H1 (cell line): ENCODE measurements around the gene FADS2. TPM values are rescaled to one million over a fixed set of nuclear protein-coding genes. Genes with fewer than 3 reads are reported as not detected.
A peak's percentile ranks its signal among the peaks of the same experiment; 100 is the strongest.

Experiments used
- BACH1 ChIP-seq: IDR thresholded peaks from 2 replicates; pipeline ENCODE4 v1.6.1; 2012; ENCODE audit warnings: low read length, improper control_type of control experiment
- BCL11A ChIP-seq, 2 experiments: IDR thresholded peaks; one replicate each; pipeline ENCODE4 v1.6.1; 2011; ENCODE audit warnings: low read depth in 2 of 2, low read length in 2 of 2, mild to moderate bottlenecking in 2 of 2
- CEBPB ChIP-seq: IDR thresholded peaks from 2 replicates; pipeline ENCODE4 v1.6.1; 2012; ENCODE audit warnings: low read depth, low read length
- CHD1 ChIP-seq: IDR thresholded peaks from 2 replicates; pipeline ENCODE4 v1.6.1; 2012; ENCODE audit warnings: low read depth, low read length, improper control_type of control experiment
- CTBP2 ChIP-seq: IDR thresholded peaks from 2 replicates; pipeline ENCODE4 v1.7.0; 2011; ENCODE audit warnings: borderline replicate concordance, mild to moderate bottlenecking, moderate library complexity, mixed read lengths, low read length; ENCODE audit not compliant: insufficient read depth, insufficient read length
- EGR1 ChIP-seq: IDR thresholded peaks from 2 replicates; pipeline ENCODE4 v1.6.1; 2011; ENCODE audit warnings: low read depth, low read length, borderline replicate concordance
- GTF2F1 ChIP-seq: IDR thresholded peaks from 2 replicates; pipeline ENCODE4 v1.6.1; 2012; ENCODE audit warnings: low read depth, low read length, improper control_type of control experiment, borderline replicate concordance
- HDAC6 ChIP-seq: IDR thresholded peaks from one replicate; pipeline ENCODE4 v1.7.1; 2012; ENCODE audit warnings: low read depth, mild to moderate bottlenecking, inconsistent platforms, low read length, moderate library complexity
- JUN ChIP-seq: IDR thresholded peaks from 2 replicates; pipeline ENCODE4 v1.6.1; 2011; ENCODE audit warnings: low read depth, mild to moderate bottlenecking, improper control_type of control experiment, low read length
- JUND ChIP-seq: IDR thresholded peaks from 2 replicates; pipeline ENCODE4 v1.6.1; 2011; ENCODE audit warnings: mild to moderate bottlenecking, improper control_type of control experiment, low read length
- KDM1A ChIP-seq: fragments of 200-600, 300-600 bp; sonication (generic); IDR thresholded peaks from 2 replicates; pipeline ENCODE4 v1.7.1; 2016; ENCODE audit warnings: mild to moderate bottlenecking, low read length, borderline replicate concordance
- MAFK ChIP-seq: IDR thresholded peaks from 2 replicates; pipeline ENCODE4 v1.6.1; 2012; ENCODE audit warnings: low read depth, mild to moderate bottlenecking, improper control_type of control experiment, low read length
- PHF8 ChIP-seq: fragments of 200-600 bp; sonication (generic); conservative IDR thresholded peaks from 2 replicates; pipeline ENCODE4 v1.7.1; 2012; ENCODE audit warnings: low read depth, mild to moderate bottlenecking, inconsistent platforms, low read length, moderate library complexity
- POLR2A ChIP-seq, 2 experiments: IDR thresholded peaks; 1 replicate in 1 of 2; 2 replicates in 1 of 2; pipeline ENCODE4 v1.6.1; 2011; ENCODE audit warnings: low read depth in 2 of 2, low read length in 2 of 2, mild to moderate bottlenecking in 2 of 2; ENCODE audit errors: control extremely low read depth in 1 of 2
- SIN3A ChIP-seq, 2 experiments: IDR thresholded peaks in 1 of 2; conservative IDR thresholded peaks in 1 of 2; 2 replicates each; pipeline ENCODE4 v1.6.1; 2011 to 2012; ENCODE audit warnings: low read length in 2 of 2, improper control_type of control experiment in 1 of 2, low read depth in 1 of 2, mild to moderate bottlenecking in 1 of 2
- SP1 ChIP-seq: IDR thresholded peaks from 2 replicates; pipeline ENCODE4 v1.6.1; 2011; ENCODE audit warnings: low read depth, low read length
- TAF1 ChIP-seq: IDR thresholded peaks from 2 replicates; pipeline ENCODE4 v1.6.1; 2011; ENCODE audit warnings: mild to moderate bottlenecking, low read depth, low read length
- TAF7 ChIP-seq: optimal IDR thresholded peaks from 2 replicates; pipeline ENCODE3; 2011; ENCODE audit warnings: low read depth, mild to moderate bottlenecking, inconsistent platforms, low read length, moderate library complexity, borderline replicate concordance
- TCF12 ChIP-seq: IDR thresholded peaks from 2 replicates; pipeline ENCODE4 v1.6.1; 2011; ENCODE audit warnings: low read depth, mild to moderate bottlenecking, low read length
- YY1 ChIP-seq: IDR thresholded peaks from 2 replicates; pipeline ENCODE4 v1.6.1; 2011; ENCODE audit warnings: low read depth, mild to moderate bottlenecking, low read length
- polyA plus RNA-seq, 7 experiments: library from polyadenylated mRNA; depleted of rRNA in 3 of 7; stranded (reverse) in 5 of 7; unstranded in 2 of 7; fragments of >200 nt in 5 of 7; fragments of 200-250 nt in 2 of 7; gene quantifications; 1 replicate in 5 of 7; 2 replicates in 1 of 7; 4 replicates in 1 of 7; pipeline versions ENCODE4 v1.2.1 to v1.2.3, GENCODE V29; 2011 to 2013; ENCODE audit warnings: missing spikeins in 2 of 7, mixed read lengths in 2 of 7
- total RNA-seq: library from RNA; stranded (reverse); fragmentation: NEBNext Ultra II Directional; extraction: Animal tissue kit (Norgen Biotek cat#: 25700); gene quantifications from 2 replicates; pipeline ENCODE4 v1.2.1, GENCODE V29; 2021
- TF ChIP-seq, protein P1 (sequence below): IDR thresholded peaks from 2 replicates; pipeline ENCODE4 v1.6.1; 2011; ENCODE audit warnings: low read length, improper control_type of control experiment
- TF ChIP-seq, protein P2 (sequence below): IDR thresholded peaks from 2 replicates; pipeline ENCODE4 v1.6.1; 2012; ENCODE audit warnings: inconsistent platforms
- TF ChIP-seq, protein P3 (sequence below): IDR thresholded peaks from 2 replicates; pipeline ENCODE4 v1.6.1; 2011; ENCODE audit warnings: low read depth, mild to moderate bottlenecking, low read length; ENCODE audit not compliant: insufficient read depth

FADS2 gene
- total and polyA plus RNA-seq, 2 of the 8 experiments (the other 6 are each of a cell fraction or from before 2014, with no cell fraction given), result 499 to 701 TPM

DNA sequence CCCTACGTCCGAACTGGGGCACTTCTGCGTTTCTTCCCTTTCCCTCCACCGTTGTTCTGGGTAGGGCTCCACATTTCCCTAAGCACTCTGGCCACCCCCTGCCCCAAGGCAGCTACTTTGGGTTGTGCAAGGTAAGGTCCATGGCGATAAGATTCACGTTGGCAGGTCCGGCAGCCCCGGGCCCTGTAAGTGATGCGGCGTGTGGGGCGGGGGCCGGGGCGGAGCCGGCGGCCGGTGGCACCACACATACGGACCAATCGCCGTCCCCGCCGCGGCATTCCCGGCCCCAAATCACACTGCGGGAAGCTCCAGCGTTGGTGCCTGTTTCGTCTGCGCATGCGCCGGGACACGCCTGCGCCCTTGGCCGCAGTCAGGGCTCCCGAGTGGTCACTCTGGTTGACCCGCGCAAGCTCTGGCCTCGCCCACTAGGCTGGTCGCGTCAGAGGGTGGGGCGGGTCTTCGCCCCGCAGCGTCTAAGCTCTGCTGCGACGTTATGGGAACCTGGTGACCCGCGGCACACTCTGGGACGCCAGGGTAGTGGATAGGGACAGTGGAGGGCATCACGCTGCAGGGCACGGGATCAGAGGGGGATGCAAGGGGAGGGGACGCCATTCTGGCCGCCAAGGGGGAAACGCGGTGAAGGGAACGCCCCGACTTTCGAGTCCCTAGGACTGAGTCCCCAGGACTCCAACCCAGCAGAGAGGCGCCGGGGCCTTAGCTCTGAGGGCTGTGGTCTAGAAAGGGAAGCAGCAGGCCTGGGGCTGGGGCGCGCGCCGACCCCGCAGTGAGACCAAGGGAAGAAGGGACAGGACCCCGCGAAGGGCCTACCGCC is 12.9 kb upstream of the FADS2 start (continued):
- TF ChIP-seq, protein P1, sequence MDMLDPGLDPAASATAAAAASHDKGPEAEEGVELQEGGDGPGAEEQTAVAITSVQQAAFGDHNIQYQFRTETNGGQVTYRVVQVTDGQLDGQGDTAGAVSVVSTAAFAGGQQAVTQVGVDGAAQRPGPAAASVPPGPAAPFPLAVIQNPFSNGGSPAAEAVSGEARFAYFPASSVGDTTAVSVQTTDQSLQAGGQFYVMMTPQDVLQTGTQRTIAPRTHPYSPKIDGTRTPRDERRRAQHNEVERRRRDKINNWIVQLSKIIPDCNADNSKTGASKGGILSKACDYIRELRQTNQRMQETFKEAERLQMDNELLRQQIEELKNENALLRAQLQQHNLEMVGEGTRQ, result 0 out of 2 replicates have a peak, but pooled peaks have one; percentile 11
- TF ChIP-seq SIN3A (conservative IDR thresholded peaks at IDR 0.05 in 1 of 2, IDR thresholded peaks at IDR 0.05 in 1 of 2; ENCODE audit: low read depth in 1 of 2, low read length in 2 of 2), result peak in 1 of 2 experiments; percentile 22; a peak in 2 of 4 replicates
- TF ChIP-seq CEBPB, result 0 out of 2 replicates have a peak, but pooled peaks have one; percentile 2
- peak; percentile 75 for TF ChIP-seq TAF1
- no peak for TF ChIP-seq EGR1
- no peak for TF ChIP-seq BCL11A (IDR thresholded peaks at IDR 0.05; ENCODE audit: low read depth in 2 of 2, low read length in 2 of 2)
- TF ChIP-seq SP1, result no peak; the same call in 1 of the 2 replicates
- no peak for TF ChIP-seq HDAC6
- 0 out of 2 replicates have a peak, but pooled peaks have one; percentile 22 for TF ChIP-seq YY1
- no peak for TF ChIP-seq BACH1
- TF ChIP-seq JUN, result no peak
- no peak for TF ChIP-seq GTF2F1
- TF ChIP-seq POLR2A (IDR thresholded peaks at IDR 0.05; ENCODE audit: control extremely low read depth in 1 of 2, low read depth in 2 of 2, low read length in 2 of 2), result peak in 1 of 2 experiments; percentile 53; a peak in 2 of 3 replicates
- TF ChIP-seq, protein P2, sequence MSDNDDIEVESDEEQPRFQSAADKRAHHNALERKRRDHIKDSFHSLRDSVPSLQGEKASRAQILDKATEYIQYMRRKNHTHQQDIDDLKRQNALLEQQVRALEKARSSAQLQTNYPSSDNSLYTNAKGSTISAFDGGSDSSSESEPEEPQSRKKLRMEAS, result no peak; the same call in none of the 2 replicates
- peak; percentile 92 for TF ChIP-seq TAF7
- no peak for TF ChIP-seq MAFK
- no peak for TF ChIP-seq KDM1A
- TF ChIP-seq PHF8, result no peak; the same call in none of the 2 replicates
- no peak for TF ChIP-seq CHD1
- no peak for TF ChIP-seq TCF12
- no peak for TF ChIP-seq CTBP2
- no peak for TF ChIP-seq JUND
- TF ChIP-seq, protein P3, sequence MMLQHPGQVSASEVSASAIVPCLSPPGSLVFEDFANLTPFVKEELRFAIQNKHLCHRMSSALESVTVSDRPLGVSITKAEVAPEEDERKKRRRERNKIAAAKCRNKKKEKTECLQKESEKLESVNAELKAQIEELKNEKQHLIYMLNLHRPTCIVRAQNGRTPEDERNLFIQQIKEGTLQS, result no peak
